ENCODE measurements around the gene ARHGEF37.

DNA sequence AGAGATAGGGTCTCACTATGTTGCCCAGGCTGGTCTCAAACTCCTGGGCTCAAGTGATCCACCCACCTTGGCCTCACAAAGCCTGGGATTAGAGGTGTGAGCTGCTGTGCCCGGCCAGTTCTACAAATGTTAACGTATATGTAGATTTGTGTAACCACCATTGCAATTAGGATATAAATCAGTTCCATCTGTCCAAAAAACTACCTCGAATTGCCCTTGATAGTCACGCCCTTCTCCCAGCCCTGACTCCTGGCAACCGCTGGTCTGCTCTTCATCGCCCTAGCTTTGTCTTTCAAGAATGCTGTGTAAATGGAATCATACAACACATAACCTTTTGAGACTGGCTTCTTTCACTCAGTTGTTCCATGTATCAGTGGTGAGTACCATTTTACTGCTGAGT, 102.7 kb downstream of the ARHGEF37 start:
- TF ChIP-seq, protein P1, sequence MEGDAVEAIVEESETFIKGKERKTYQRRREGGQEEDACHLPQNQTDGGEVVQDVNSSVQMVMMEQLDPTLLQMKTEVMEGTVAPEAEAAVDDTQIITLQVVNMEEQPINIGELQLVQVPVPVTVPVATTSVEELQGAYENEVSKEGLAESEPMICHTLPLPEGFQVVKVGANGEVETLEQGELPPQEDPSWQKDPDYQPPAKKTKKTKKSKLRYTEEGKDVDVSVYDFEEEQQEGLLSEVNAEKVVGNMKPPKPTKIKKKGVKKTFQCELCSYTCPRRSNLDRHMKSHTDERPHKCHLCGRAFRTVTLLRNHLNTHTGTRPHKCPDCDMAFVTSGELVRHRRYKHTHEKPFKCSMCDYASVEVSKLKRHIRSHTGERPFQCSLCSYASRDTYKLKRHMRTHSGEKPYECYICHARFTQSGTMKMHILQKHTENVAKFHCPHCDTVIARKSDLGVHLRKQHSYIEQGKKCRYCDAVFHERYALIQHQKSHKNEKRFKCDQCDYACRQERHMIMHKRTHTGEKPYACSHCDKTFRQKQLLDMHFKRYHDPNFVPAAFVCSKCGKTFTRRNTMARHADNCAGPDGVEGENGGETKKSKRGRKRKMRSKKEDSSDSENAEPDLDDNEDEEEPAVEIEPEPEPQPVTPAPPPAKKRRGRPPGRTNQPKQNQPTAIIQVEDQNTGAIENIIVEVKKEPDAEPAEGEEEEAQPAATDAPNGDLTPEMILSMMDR (IDR thresholded peaks at IDR 0.05), result no peak
- no peak for TF ChIP-seq POLR2A (IDR thresholded peaks at IDR 0.05)
